Keratinocyte (primary cell): ENCODE measurements around the gene PPP1R16B. TPM values are rescaled to one million over a fixed set of nuclear protein-coding genes. Genes with fewer than 3 reads are reported as not detected.

ENCODE experiments used
- DNase-seq: peaks from one replicate; pipeline ENCODE4 v3.0.0-alpha.2; 2011; ENCODE audit warnings: low read depth, missing footprints, low spot score
- FAIRE-seq: peaks from 2 replicates; lab custom pipeline; 2011; peaks lifted over from hg19 to GRCh38; lab: Jason Lieb, UNC
- H2AFZ ChIP-seq: 2 replicates; pipeline ENCODE4 v1.6.0; 2012; ENCODE audit warnings: low read length, control low read depth, inconsistent platforms; ENCODE audit not compliant: control insufficient read depth
- H3K27ac ChIP-seq: 2 replicates; pipeline ENCODE4 v1.5.1; 2011; ENCODE audit warnings: low read length; ENCODE audit not compliant: control insufficient read depth, insufficient read depth
- H3K27me3 ChIP-seq: 3 replicates; pipeline ENCODE4 v1.6.0; 2011; ENCODE audit warnings: low read length; ENCODE audit not compliant: control insufficient read depth, insufficient read depth; ENCODE audit errors: extremely low read depth
- H3K36me3 ChIP-seq, 2 experiments: 2 replicates in 1 of 2; 3 replicates in 1 of 2; pipeline ENCODE4 v1.5.1; 2011; ENCODE audit warnings: low read length in 2 of 2, mild to moderate bottlenecking in 1 of 2; ENCODE audit not compliant: control insufficient read depth in 2 of 2, insufficient read depth in 2 of 2; ENCODE audit errors: extremely low read depth in 1 of 2
- H3K4me1 ChIP-seq: 3 replicates; pipeline ENCODE4 v1.5.1; 2011; ENCODE audit warnings: low read length; ENCODE audit not compliant: control insufficient read depth, insufficient read depth; ENCODE audit errors: extremely low read depth
- H3K4me2 ChIP-seq: 3 replicates; pipeline ENCODE4 v1.6.0; 2011; ENCODE audit warnings: low read depth, low read length; ENCODE audit not compliant: control insufficient read depth, insufficient read depth; ENCODE audit errors: extremely low read depth
- H3K4me3 ChIP-seq, 3 experiments: fragments of 200-600 bp in 1 of 3; sonication (generic) in 1 of 3; 2 replicates in 2 of 3; 3 replicates in 1 of 3; pipeline ENCODE4 v1.5.1; 2011 to 2016; ENCODE audit warnings: low read length in 3 of 3, mild to moderate bottlenecking in 3 of 3, control low read depth in 2 of 3, inconsistent platforms in 1 of 3, low read depth in 1 of 3, mixed read lengths in 1 of 3, mixed run types in 1 of 3, moderate library complexity in 1 of 3; ENCODE audit not compliant: control insufficient read depth in 2 of 3, insufficient read depth in 2 of 3; ENCODE audit errors: extremely low read depth in 1 of 3
- H3K79me2 ChIP-seq: 2 replicates; pipeline ENCODE4 v1.6.0; 2012; ENCODE audit warnings: low read length; ENCODE audit not compliant: control insufficient read depth, insufficient read depth
- H3K9ac ChIP-seq: 3 replicates; pipeline ENCODE4 v1.6.0; 2011; ENCODE audit warnings: low read length; ENCODE audit not compliant: control insufficient read depth, insufficient read depth; ENCODE audit errors: extremely low read depth
- H3K9me1 ChIP-seq: 3 replicates; pipeline ENCODE4 v1.6.0; 2011; ENCODE audit warnings: low read length; ENCODE audit not compliant: control insufficient read depth, insufficient read depth; ENCODE audit errors: extremely low read depth
- H3K9me3 ChIP-seq: 2 replicates; pipeline ENCODE4 v1.5.1; 2012; ENCODE audit warnings: low read depth, low read length; ENCODE audit not compliant: control insufficient read depth
- H4K20me1 ChIP-seq: 3 replicates; pipeline ENCODE4 v1.6.0; 2011; ENCODE audit warnings: low read length; ENCODE audit not compliant: control insufficient read depth, insufficient read depth; ENCODE audit errors: extremely low read depth
- EZH2 ChIP-seq: IDR thresholded peaks from one replicate; pipeline ENCODE4 v1.6.1; 2012; ENCODE audit warnings: inconsistent platforms, mild to moderate bottlenecking, low read length, moderate library complexity
- dilution Hi-C: fragments of 300-500 bp; cut with MboI; formaldehyde crosslinking; loops from one replicate; pipeline ENCODE4 v1.7.0; 2020; ENCODE audit warnings: low sequenced_read_pairs; ENCODE audit not compliant: extremely low pct_ligation_motif_present
- polyA plus RNA-seq, 5 experiments: library from polyadenylated mRNA; depleted of rRNA in 3 of 5; stranded (reverse) in 3 of 5; stranded (forward) in 1 of 5; unstranded in 1 of 5; fragments of >200 nt; gene quantifications; 1 replicate in 1 of 5; 2 replicates in 3 of 5; 3 replicates in 1 of 5; pipeline versions ENCODE4 v1.2.1 to v1.2.3, GENCODE V29; 2011 to 2012; ENCODE audit warnings: missing spikeins in 2 of 5, low read depth in 1 of 5, low replicate concordance in 1 of 5
- TF ChIP-seq, protein P1 (sequence below), 3 experiments: IDR thresholded peaks in 1 of 3; conservative IDR thresholded peaks in 1 of 3; optimal IDR thresholded peaks in 1 of 3; 2 replicates in 2 of 3; 3 replicates in 1 of 3; pipeline versions ENCODE3 to v1.5.1; 2011; ENCODE audit warnings: low read length in 3 of 3, mild to moderate bottlenecking in 3 of 3, moderate library complexity in 2 of 3, control low read depth in 1 of 3, inconsistent platforms in 1 of 3; ENCODE audit not compliant: insufficient read depth in 2 of 3; ENCODE audit errors: extremely low read depth in 1 of 3

PPP1R16B gene
- polyA plus RNA-seq, 1 donor (not counting 4 experiments of a cell fraction or from before 2014, with no cell fraction given), result not detected

DNA sequence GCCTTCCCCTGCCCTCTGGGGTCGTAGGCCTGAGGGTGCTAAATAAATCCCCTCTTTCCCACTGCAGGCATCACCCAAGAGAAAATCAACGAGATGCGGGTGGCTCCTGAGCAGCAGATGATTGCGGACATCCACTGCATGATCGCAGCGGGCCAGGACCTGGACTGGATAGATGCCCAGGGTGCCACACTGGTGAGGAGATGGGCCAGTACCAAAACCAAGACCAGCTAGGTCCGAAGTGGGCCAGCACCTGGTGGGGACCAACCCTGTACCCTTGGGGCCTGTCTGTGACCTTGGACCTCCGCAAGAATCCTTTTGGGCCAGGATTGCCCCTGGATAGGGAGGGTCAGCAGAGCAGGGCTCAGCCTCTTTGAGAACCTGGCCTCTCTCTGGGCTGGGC lies 97.1 kb downstream of the PPP1R16B start:
- dilution Hi-C loops, result no loop called here

DNA sequence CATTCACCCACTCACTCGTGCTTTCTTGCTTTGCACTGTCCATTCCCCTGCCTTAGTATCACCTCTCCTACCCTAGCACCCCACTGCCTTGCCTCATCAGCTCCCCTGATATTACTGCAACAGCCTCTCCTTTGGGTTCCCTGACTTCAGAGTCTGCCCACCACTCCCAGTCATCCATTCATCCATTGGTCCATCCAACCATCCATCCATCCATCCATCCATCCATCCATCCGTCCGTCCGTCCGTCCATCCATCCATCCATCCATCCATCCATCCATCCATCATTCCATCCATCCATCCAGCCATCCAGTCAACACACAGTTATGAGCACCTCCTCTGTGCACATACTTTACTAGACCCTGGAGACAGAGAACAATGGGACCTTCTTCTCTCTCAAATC lies 97.8 kb downstream of the PPP1R16B start:
- no peaks in the 10 kb centered on the region for H3K4me1 ChIP-seq
- DNase-seq (no peak), FAIRE-seq (no peak)
- H3K4me3 ChIP-seq, result no peak overlapping the region
- dilution Hi-C loops, result no loop called here
- H3K9ac ChIP-seq, result no peak overlapping the region
- no peak overlapping the region for H3K27ac ChIP-seq
- H2AFZ ChIP-seq, result no peak overlapping the region
- peaks cover 3% of the 10 kb centered on the region for H3K27me3 ChIP-seq
- H3K79me2 ChIP-seq, result no peaks in the 10 kb centered on the region
- H4K20me1 ChIP-seq, result no peaks in the 10 kb centered on the region
- no peaks in the 10 kb centered on the region for H3K36me3 ChIP-seq
- no peak overlapping the region for H3K4me2 ChIP-seq
- no peaks in the 10 kb centered on the region for H3K9me1 ChIP-seq
- no peaks in the 10 kb centered on the region for H3K9me3 ChIP-seq
- TF ChIP-seq EZH2, result no peak
- TF ChIP-seq, protein P1, sequence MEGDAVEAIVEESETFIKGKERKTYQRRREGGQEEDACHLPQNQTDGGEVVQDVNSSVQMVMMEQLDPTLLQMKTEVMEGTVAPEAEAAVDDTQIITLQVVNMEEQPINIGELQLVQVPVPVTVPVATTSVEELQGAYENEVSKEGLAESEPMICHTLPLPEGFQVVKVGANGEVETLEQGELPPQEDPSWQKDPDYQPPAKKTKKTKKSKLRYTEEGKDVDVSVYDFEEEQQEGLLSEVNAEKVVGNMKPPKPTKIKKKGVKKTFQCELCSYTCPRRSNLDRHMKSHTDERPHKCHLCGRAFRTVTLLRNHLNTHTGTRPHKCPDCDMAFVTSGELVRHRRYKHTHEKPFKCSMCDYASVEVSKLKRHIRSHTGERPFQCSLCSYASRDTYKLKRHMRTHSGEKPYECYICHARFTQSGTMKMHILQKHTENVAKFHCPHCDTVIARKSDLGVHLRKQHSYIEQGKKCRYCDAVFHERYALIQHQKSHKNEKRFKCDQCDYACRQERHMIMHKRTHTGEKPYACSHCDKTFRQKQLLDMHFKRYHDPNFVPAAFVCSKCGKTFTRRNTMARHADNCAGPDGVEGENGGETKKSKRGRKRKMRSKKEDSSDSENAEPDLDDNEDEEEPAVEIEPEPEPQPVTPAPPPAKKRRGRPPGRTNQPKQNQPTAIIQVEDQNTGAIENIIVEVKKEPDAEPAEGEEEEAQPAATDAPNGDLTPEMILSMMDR (optimal IDR thresholded peaks at IDR 0.05 in 1 of 3, IDR thresholded peaks at IDR 0.05 in 1 of 3, conservative IDR thresholded peaks at IDR 0.05 in 1 of 3; ENCODE audit: extremely low read depth in 1 of 3, insufficient read depth in 2 of 3, low read length in 3 of 3), result no peak

More for the DNA sequence above, 97.1 kb downstream of the PPP1R16B start:
- no peaks in the 10 kb centered on the region for H3K79me2 ChIP-seq
- H2AFZ ChIP-seq, result no peak overlapping the region
- H3K36me3 ChIP-seq, result no peaks in the 10 kb centered on the region
- TF ChIP-seq EZH2, result no peak
- TF ChIP-seq, protein P1 (optimal IDR thresholded peaks at IDR 0.05 in 1 of 3, IDR thresholded peaks at IDR 0.05 in 1 of 3, conservative IDR thresholded peaks at IDR 0.05 in 1 of 3; ENCODE audit: extremely low read depth in 1 of 3, insufficient read depth in 2 of 3, low read length in 3 of 3), result no peak
- no peaks in the 10 kb centered on the region for H3K9me1 ChIP-seq
- H3K9ac ChIP-seq, result no peak overlapping the region
- FAIRE-seq (no peak), DNase-seq (no peak)
- no peak overlapping the region for H3K4me3 ChIP-seq
- no peak overlapping the region for H3K27ac ChIP-seq
- H3K4me1 ChIP-seq, result no peaks in the 10 kb centered on the region
- no peak overlapping the region for H3K4me2 ChIP-seq
- peaks cover 3% of the 10 kb centered on the region for H3K27me3 ChIP-seq
- no peaks in the 10 kb centered on the region for H4K20me1 ChIP-seq
- H3K9me3 ChIP-seq, result no peaks in the 10 kb centered on the region
